ENCODE measurements around the gene GALT.

GALT gene

GRCh38 chr9:34686231-34686630 is 39.8 kb downstream of the GALT start:
- DNase-seq = no peak

DNA sequence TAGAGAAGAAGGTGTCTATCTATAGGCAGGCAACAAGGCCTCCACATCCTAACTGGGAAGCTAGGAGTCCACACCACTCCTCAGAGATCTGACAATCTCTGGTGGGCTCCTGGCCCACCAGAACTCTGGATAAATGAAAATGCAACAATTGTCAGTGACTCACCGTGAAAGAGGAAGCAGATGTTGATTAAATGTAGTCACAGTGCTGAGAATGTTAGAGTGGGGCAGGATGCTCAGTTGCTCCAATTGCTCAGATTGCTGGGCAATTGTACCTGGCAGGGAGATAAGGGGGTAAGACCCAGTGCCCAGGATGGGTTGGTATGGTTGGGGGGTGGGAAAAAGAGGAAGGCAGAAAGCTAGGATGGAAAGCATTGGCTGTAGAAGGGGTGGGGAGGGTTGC is 40.3 kb downstream of the GALT start:
- DNase-seq = no peak

- DNase-seq = no peak
Observed at GRCh38 chr9:34687276-34688030, 41.0 kb downstream of the GALT start.

GRCh38 chr9:34688329-34689115 is 42.0 kb downstream of the GALT start:
- DNase-seq = no peak

GRCh38 chr9:34689116-34689470 is 42.6 kb downstream of the GALT start:
- DNase-seq = no peak

DNA sequence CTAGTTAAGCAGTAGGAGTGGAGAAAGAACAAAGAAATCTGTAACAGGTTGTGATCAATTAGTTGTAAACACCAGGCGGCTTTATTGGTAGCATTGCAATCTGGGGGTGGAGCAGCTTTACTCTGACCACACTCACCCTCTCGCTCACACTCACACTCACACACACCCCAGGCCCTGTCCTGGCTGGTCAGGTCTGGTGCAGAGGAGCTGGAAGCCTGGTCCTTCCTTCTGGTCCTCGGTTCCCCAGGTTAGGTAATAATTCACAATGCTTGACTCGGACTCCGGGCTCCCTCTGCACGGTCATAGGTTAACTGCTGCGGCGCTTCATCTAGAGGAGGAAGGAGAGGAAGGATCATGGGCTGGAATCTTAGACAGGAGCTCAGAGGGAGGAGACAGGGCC is 43.0 kb downstream of the GALT start:
- DNase-seq = no peak

DNA sequence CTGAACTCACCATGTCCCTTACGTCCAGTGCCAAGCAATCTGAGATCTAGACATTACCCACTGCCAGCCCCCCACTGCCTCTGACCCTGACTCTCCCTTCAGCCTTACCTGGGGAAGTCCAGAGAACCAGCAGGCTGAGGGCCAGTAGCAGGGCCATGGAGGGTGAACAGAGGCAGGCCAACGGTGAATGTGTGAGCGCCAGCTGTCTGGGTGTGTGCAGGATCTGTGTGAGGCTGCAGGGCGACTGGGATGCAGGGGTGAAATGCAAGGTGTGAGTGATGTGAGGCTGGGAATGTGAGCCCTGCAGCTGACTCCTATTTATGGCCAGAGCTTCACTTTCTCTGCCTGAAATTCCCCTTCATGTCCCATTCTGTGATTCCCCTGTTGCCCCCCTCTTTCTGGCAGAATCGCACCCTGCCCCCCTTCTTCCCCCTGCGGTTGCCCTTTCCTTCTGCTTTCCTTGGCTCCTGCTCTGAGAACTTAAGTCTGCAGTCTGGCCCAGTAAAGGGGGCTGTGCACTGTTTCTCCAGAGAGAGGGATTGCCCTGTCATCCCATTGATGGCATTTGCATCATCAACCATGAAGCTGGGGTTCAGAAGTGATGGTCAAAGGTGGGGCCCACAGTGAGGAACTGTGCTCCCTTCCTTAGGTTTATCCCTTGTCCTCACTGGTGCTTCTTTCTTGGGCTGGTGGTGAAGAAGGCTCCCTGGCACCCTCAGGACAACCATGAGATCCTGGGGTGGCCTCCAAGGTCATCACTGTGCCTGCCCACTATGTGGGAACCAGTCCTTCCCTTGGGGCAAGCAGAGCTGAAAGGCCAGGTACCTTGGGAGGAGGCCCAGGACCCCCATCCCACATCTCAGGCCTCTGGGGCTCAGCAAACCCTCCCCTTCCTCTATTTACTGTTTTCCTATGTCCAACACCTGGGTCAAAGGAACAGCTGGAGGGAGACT is 44.8 kb downstream of the GALT start, which contains the start of gene CCL19:
CCL19 (minus strand) TSS at position 294 of the 953 bp plus-strand sequence; CDS start at position 157, 137 bp downstream.
- no peak for DNase-seq

DNA sequence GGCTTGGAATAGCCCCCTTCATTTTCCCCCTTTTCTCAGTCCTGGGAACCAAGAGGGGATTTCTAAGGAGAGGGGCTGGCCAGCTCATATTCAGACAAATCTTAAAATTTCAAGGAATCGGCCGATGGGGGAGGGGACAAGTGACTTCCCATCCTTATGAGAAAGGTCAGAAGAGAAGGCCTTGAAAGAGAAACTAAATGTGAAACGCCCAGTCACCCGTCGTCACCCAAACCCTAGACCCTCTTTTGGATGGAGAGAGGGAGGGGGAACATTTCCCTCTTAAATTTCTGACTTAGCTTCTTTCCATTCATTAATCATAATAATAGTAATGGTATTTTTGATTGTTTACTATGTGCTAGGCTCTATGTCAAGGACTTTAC is 45.5 kb downstream of the GALT start:
- no peak for DNase-seq

GRCh38 chr9:34693560-34693959 is 47.1 kb downstream of the GALT start:
- DNase-seq = no peak

- DNase-seq = no peak
Observed at GRCh38 chr9:34694811-34695210, 48.3 kb downstream of the GALT start.
